Measurements from ENCODE around the gene GPRC5D.

DNA sequence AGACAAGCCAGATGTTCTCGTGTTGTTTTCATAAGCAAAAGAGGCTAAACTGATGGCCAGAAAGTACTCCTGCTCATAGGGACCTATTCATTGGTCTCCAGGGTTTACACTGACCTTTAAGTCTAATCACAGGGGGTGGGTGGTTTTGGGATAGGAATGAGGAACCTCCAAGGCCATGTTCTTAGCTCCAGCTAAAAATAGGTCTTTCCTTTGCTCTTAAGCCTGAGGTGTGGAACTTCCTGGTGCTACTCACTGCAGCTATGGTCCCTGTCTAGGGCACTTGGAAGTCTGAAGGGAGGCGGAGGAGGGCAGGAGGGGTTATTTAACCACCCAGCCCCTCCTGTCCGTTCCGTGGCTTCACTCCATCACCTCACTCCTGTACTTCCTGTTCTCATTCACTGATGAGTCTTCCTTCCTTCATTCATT, 42.0 kb downstream of the GPRC5D start:
- TF ChIP-seq, protein P1, sequence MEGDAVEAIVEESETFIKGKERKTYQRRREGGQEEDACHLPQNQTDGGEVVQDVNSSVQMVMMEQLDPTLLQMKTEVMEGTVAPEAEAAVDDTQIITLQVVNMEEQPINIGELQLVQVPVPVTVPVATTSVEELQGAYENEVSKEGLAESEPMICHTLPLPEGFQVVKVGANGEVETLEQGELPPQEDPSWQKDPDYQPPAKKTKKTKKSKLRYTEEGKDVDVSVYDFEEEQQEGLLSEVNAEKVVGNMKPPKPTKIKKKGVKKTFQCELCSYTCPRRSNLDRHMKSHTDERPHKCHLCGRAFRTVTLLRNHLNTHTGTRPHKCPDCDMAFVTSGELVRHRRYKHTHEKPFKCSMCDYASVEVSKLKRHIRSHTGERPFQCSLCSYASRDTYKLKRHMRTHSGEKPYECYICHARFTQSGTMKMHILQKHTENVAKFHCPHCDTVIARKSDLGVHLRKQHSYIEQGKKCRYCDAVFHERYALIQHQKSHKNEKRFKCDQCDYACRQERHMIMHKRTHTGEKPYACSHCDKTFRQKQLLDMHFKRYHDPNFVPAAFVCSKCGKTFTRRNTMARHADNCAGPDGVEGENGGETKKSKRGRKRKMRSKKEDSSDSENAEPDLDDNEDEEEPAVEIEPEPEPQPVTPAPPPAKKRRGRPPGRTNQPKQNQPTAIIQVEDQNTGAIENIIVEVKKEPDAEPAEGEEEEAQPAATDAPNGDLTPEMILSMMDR (conservative IDR thresholded peaks at IDR 0.05 in 1 of 2, IDR thresholded peaks at IDR 0.05 in 1 of 2; ENCODE audit: low read depth in 1 of 2, low read length in 2 of 2) = no peak
- no peak for TF ChIP-seq EZH2 (IDR thresholded peaks at IDR 0.05; ENCODE audit: low read length, missing control alignments)

Measured in fibroblast of lung (primary cell).